PFSK-1 (cell line): ENCODE data around the gene U2AF2.

Experiments
- TAF1 ChIP-seq: IDR thresholded peaks from 2 replicates; pipeline ENCODE4 v1.6.1; 2012; ENCODE audit warnings: low read length, control low read depth, borderline replicate concordance; ENCODE audit not compliant: insufficient read depth
- TF ChIP-seq, protein P1 (sequence below), 2 experiments: IDR thresholded peaks; 2 replicates each; pipeline versions ENCODE4 v1.6.1 to v1.8.0; 2011 to 2012; ENCODE audit warnings: low read depth in 2 of 2, low read length in 2 of 2, control low read depth in 1 of 2, inconsistent platforms in 1 of 2, mild to moderate bottlenecking in 1 of 2, moderate library complexity in 1 of 2; ENCODE audit not compliant: insufficient read depth in 1 of 2

DNA sequence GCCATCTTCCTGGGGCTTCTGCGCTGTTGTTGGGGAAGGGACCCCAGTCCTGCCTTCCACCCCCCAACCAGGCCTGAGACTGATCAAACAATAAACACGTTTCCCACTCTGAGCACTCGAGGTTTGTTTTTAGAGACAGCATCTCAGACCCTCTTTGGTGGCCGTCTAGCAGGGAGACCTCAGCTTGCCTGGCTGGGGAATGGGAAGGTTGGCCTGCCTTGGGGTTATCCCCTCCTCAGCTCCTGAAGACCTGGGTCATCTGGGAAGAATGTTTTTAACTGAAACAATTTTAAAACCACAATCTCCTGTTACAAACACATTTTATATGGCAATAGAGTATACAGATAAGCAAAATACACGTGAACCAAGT, 9.3 kb upstream of the U2AF2 start:
- TF ChIP-seq, protein P1, sequence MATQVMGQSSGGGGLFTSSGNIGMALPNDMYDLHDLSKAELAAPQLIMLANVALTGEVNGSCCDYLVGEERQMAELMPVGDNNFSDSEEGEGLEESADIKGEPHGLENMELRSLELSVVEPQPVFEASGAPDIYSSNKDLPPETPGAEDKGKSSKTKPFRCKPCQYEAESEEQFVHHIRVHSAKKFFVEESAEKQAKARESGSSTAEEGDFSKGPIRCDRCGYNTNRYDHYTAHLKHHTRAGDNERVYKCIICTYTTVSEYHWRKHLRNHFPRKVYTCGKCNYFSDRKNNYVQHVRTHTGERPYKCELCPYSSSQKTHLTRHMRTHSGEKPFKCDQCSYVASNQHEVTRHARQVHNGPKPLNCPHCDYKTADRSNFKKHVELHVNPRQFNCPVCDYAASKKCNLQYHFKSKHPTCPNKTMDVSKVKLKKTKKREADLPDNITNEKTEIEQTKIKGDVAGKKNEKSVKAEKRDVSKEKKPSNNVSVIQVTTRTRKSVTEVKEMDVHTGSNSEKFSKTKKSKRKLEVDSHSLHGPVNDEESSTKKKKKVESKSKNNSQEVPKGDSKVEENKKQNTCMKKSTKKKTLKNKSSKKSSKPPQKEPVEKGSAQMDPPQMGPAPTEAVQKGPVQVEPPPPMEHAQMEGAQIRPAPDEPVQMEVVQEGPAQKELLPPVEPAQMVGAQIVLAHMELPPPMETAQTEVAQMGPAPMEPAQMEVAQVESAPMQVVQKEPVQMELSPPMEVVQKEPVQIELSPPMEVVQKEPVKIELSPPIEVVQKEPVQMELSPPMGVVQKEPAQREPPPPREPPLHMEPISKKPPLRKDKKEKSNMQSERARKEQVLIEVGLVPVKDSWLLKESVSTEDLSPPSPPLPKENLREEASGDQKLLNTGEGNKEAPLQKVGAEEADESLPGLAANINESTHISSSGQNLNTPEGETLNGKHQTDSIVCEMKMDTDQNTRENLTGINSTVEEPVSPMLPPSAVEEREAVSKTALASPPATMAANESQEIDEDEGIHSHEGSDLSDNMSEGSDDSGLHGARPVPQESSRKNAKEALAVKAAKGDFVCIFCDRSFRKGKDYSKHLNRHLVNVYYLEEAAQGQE (IDR thresholded peaks at IDR 0.05; ENCODE audit: insufficient read depth in 1 of 2, low read depth in 2 of 2, low read length in 2 of 2): no peak
- TF ChIP-seq TAF1: no peak
